Neural crest cell (in vitro differentiated cells): ENCODE results near the gene RPP40. TPM values are rescaled to one million over a fixed set of nuclear protein-coding genes. Genes with fewer than 3 reads are reported as not detected.

ENCODE experiments used
- DNase-seq: peaks from one replicate; pipeline ENCODE4 v3.0.0; 2021; ENCODE audit warnings: low read depth, mixed read lengths, low spot score
- H3K27ac Mint-ChIP-seq: one replicate; pipeline ENCODE4 v1.8.0; 2021; ENCODE audit warnings: mild to moderate bottlenecking, mixed read lengths; ENCODE audit not compliant: unreplicated experiment
- H3K27me3 Mint-ChIP-seq: 2 replicates; pipeline ENCODE4 v1.8.0; 2021; ENCODE audit warnings: low read depth, mild to moderate bottlenecking, mixed read lengths
- H3K36me3 Mint-ChIP-seq: 2 replicates; pipeline ENCODE4 v1.8.0; 2021; ENCODE audit warnings: low read depth, mild to moderate bottlenecking, mixed read lengths
- H3K4me1 Mint-ChIP-seq: 2 replicates; pipeline ENCODE4 v1.8.0; 2021; ENCODE audit warnings: mixed read lengths
- H3K4me3 Mint-ChIP-seq: one replicate; pipeline ENCODE4 v1.8.0; 2021; ENCODE audit warnings: mild to moderate bottlenecking, mixed read lengths
- H3K9me3 Mint-ChIP-seq: 2 replicates; pipeline ENCODE4 v1.8.0; 2021; ENCODE audit warnings: mixed read lengths
- CTCF ChIP-seq: fragments of 200-600 bp; sonication (generic); conservative IDR thresholded peaks from 2 replicates; pipeline ENCODE4 v1.5.0; 2021; ENCODE audit warnings: antibody characterized with exemption, mild to moderate bottlenecking
- total RNA-seq: library from RNA; stranded (reverse); gene quantifications from 2 replicates; pipeline ENCODE4 v1.2.1, GENCODE V29; 2021

RPP40 gene
- total RNA-seq, 1 donor from 2014 or later: 9.7 TPM

GRCh38 chr6:4974962-4975361 is 28.9 kb downstream of the RPP40 start:
- Mint-ChIP-seq H3K4me1 (peaks cover 3% of the 10 kb centered on the region), H3K9me3 (peaks cover 8% of the 10 kb centered on the region), H3K4me3 (no peak overlapping the region), H3K36me3 (peaks cover 9% of the 10 kb centered on the region), H3K27me3 (peaks cover 3% of the 10 kb centered on the region), H3K27ac (no peak overlapping the region)
- TF ChIP-seq CTCF: no peak
- no peak for DNase-seq

GRCh38 chr6:4973982-4974745 is 29.7 kb downstream of the RPP40 start:
- no peak for TF ChIP-seq CTCF
- DNase-seq: no peak
- no peak overlapping the region for H3K27ac Mint-ChIP-seq
- H3K4me1 Mint-ChIP-seq: peaks cover 8% of the 10 kb centered on the region
- no peak overlapping the region for H3K4me3 Mint-ChIP-seq
- H3K27me3 Mint-ChIP-seq: peaks cover 3% of the 10 kb centered on the region
- H3K9me3 Mint-ChIP-seq: peaks cover 3% of the 10 kb centered on the region
- H3K36me3 Mint-ChIP-seq: peaks cover 6% of the 10 kb centered on the region

- Mint-ChIP-seq H3K4me1 (peaks cover 8% of the 10 kb centered on the region), H3K36me3 (peaks cover 6% of the 10 kb centered on the region), H3K9me3 (peaks cover 3% of the 10 kb centered on the region), H3K4me3 (no peak overlapping the region), H3K27me3 (peaks cover 3% of the 10 kb centered on the region), H3K27ac (no peak overlapping the region)
- no peak for TF ChIP-seq CTCF
- no peak for DNase-seq
These were observed 30.4 kb downstream of the RPP40 start for GRCh38 chr6:4973415-4973814.

- peaks cover 8% of the 10 kb centered on the region for H3K4me1 Mint-ChIP-seq
- no peak overlapping the region for H3K27ac Mint-ChIP-seq
- TF ChIP-seq CTCF: no peak
- H3K36me3 Mint-ChIP-seq: peaks cover 6% of the 10 kb centered on the region
- DNase-seq: no peak
- H3K27me3 Mint-ChIP-seq: peaks cover 3% of the 10 kb centered on the region
- peaks cover 3% of the 10 kb centered on the region for H3K9me3 Mint-ChIP-seq
- H3K4me3 Mint-ChIP-seq: no peak overlapping the region
These were observed 31.4 kb downstream of the RPP40 start for GRCh38 chr6:4972438-4972837.

GRCh38 chr6:4971851-4972250 is 32.0 kb downstream of the RPP40 start:
- H3K4me3 Mint-ChIP-seq: no peak overlapping the region
- H3K4me1 Mint-ChIP-seq: peaks cover 8% of the 10 kb centered on the region
- TF ChIP-seq CTCF: no peak
- peaks cover under 1% of the 10 kb centered on the region for H3K9me3 Mint-ChIP-seq
- DNase-seq: no peak
- H3K27ac Mint-ChIP-seq: no peak overlapping the region
- peaks cover 3% of the 10 kb centered on the region for H3K27me3 Mint-ChIP-seq
- peaks cover 2% of the 10 kb centered on the region for H3K36me3 Mint-ChIP-seq
